ENCODE results near the gene AGMAT.

- TF ChIP-seq, protein P1, sequence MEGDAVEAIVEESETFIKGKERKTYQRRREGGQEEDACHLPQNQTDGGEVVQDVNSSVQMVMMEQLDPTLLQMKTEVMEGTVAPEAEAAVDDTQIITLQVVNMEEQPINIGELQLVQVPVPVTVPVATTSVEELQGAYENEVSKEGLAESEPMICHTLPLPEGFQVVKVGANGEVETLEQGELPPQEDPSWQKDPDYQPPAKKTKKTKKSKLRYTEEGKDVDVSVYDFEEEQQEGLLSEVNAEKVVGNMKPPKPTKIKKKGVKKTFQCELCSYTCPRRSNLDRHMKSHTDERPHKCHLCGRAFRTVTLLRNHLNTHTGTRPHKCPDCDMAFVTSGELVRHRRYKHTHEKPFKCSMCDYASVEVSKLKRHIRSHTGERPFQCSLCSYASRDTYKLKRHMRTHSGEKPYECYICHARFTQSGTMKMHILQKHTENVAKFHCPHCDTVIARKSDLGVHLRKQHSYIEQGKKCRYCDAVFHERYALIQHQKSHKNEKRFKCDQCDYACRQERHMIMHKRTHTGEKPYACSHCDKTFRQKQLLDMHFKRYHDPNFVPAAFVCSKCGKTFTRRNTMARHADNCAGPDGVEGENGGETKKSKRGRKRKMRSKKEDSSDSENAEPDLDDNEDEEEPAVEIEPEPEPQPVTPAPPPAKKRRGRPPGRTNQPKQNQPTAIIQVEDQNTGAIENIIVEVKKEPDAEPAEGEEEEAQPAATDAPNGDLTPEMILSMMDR (IDR thresholded peaks at IDR 0.05; ENCODE audit: insufficient read depth, low read length, poor library complexity, severe bottlenecking): no peak
- no peak for TF ChIP-seq EZH2phosphoT487 (conservative IDR thresholded peaks at IDR 0.05; ENCODE audit: low read length)
Observed at GRCh38 chr1:15578921-15579682, 5.7 kb downstream of the AGMAT start.

Measured in SU-DHL-6 (cell line).